Lower leg skin (tissue), 4 donors: ENCODE data around the gene ZNF891. TPM values are rescaled to one million over a fixed set of nuclear protein-coding genes. Genes with fewer than 3 reads are reported as not detected.

ENCODE experiments used
- DNase-seq, 2 donors: peaks; one replicate each; pipeline ENCODE4 v3.0.0-alpha.2; 2019; ENCODE audit warnings: low spot score in 2 of 2
- H3K4me3 ChIP-seq: fragments of 200-600 bp; sonication (generic); 2 replicates; pipeline ENCODE4 v1.5.1; 2017; ENCODE audit warnings: mild to moderate bottlenecking, low read depth; ENCODE audit not compliant: poor library complexity, severe bottlenecking
- CTCF ChIP-seq, 3 donors: fragments of 450-650 bp; IDR thresholded peaks; one replicate each; pipeline ENCODE4 v1.5.1; 2016; ENCODE audit warnings: antibody characterized with exemption in 3 of 3, mild to moderate bottlenecking in 3 of 3, moderate library complexity in 2 of 3
- POLR2A ChIP-seq, 2 donors: fragments of 450-650 bp; IDR thresholded peaks; one replicate each; pipeline ENCODE4 v1.6.1; 2016 to 2017; ENCODE audit warnings: antibody characterized with exemption in 2 of 2, mild to moderate bottlenecking in 1 of 2, moderate library complexity in 1 of 2
- WGBS, 2 donors: methylation state at CpG; one replicate each; pipeline ENCODE4 v1.1.5; 2018; 5-methylcytosine and 5-hydroxymethylcytosine counted together
- intact Hi-C: fragments of 100-400 bp; cut with DNase I; formaldehyde crosslinking; loops from one replicate; pipeline ENCODE4 v1.15.0; 2023; ENCODE audit warnings: low total_unique reads
- total RNA-seq, 4 donors: library from RNA; depleted of rRNA; stranded (reverse); fragments of >200 nt; gene quantifications; one replicate each; pipeline ENCODE4 v1.1.0, GENCODE V29; 2016

Gene ZNF891
- total RNA-seq, 4 donors from 2014 or later = 1.0 to 1.6 (median 1.4) TPM

GRCh38 chr12:133061954-133062353 is 68.1 kb downstream of the ZNF891 start:
- no peak for DNase-seq
- intact Hi-C loops = no loop called here
- TF ChIP-seq POLR2A (IDR thresholded peaks at IDR 0.05) (no peak), CTCF (IDR thresholded peaks at IDR 0.05) (no peak)
- WGBS, 2 donors = 94 to 97% methylated on average over 1 of the region's 1 CpG
- no peak overlapping the region for H3K4me3 ChIP-seq

- intact Hi-C loops = no loop called here
- no peak for TF ChIP-seq POLR2A (IDR thresholded peaks at IDR 0.05)
- TF ChIP-seq CTCF (IDR thresholded peaks at IDR 0.05) = no peak
- DNase-seq = no peak
- H3K4me3 ChIP-seq = no peak overlapping the region
- 93 to 95% methylated on average over 8 of the region's 8 CpGs for WGBS, 2 donors
These were observed 71.6 kb downstream of the ZNF891 start for GRCh38 chr12:133058203-133059113.

- intact Hi-C loops = no loop called here
- WGBS, 2 donors = 96 to 99% methylated on average over 5 of the region's 5 CpGs
- TF ChIP-seq POLR2A (IDR thresholded peaks at IDR 0.05) (no peak), CTCF (IDR thresholded peaks at IDR 0.05) (no peak)
- no peak overlapping the region for H3K4me3 ChIP-seq
- DNase-seq = no peak
These were observed 72.6 kb downstream of the ZNF891 start for GRCh38 chr12:133057446-133057845.

Other genes starting within 250 kb of the ZNF891 start
- gene CHFR, start 242.7 kb downstream of the ZNF891 start, total RNA-seq = 10 to 100 TPM; 27.2 to 34.7 (median 30.6) TPM
- gene ZNF605, start 174.0 kb downstream of the ZNF891 start, total RNA-seq = 1 to 10 TPM; 4.9 to 7.7 (median 5.6) TPM
- gene ZNF26, start 143.9 kb downstream of the ZNF891 start, total RNA-seq = 10 to 100 TPM in 3 of 4 donors, 1 to 10 TPM in 1; 5.7 to 16.8 (median 14.1) TPM
- gene ZNF84, start 92.8 kb downstream of the ZNF891 start, total RNA-seq = 10 to 100 TPM; 15.7 to 18.9 (median 16.4) TPM
- gene ZNF140, start 49.4 kb downstream of the ZNF891 start, total RNA-seq = 10 to 100 TPM; 10.3 to 21.5 (median 18.5) TPM
- 1 to 10 TPM; 2.2 to 8.8 (median 5.1) TPM for gene ZNF10, start 353 bp upstream of the ZNF891 start, total RNA-seq
- 10 to 100 TPM in 3 of 4 donors, 1 to 10 TPM in 1; 7.1 to 24.6 (median 15.4) TPM for gene ZNF268, start 51.2 kb upstream of the ZNF891 start, total RNA-seq
- not detected for gene ANHX, start 105.6 kb upstream of the ZNF891 start, total RNA-seq